Skin of body (tissue), 2 donors: ENCODE measurements around the gene ZHX3. TPM values are rescaled to one million over a fixed set of nuclear protein-coding genes. Genes with fewer than 3 reads are reported as not detected.
"Not testable (repeated sequence)": the region's sequence is repeated elsewhere in the genome, so short reads cannot be mapped to it uniquely, and the experiment has no call there.

ENCODE experiments used
- DNase-seq: peaks from one replicate; lab custom pipeline; 2025; lab: John Stamatoyannopoulos, UW
- total RNA-seq: library from RNA; depleted of rRNA; stranded (reverse); fragments of >200 nt; gene quantifications from one replicate; pipeline ENCODE4 v1.2.3, GENCODE V29; 2014

Gene ZHX3
- total RNA-seq, 1 donor from 2014 or later: 11.6 TPM

DNA sequence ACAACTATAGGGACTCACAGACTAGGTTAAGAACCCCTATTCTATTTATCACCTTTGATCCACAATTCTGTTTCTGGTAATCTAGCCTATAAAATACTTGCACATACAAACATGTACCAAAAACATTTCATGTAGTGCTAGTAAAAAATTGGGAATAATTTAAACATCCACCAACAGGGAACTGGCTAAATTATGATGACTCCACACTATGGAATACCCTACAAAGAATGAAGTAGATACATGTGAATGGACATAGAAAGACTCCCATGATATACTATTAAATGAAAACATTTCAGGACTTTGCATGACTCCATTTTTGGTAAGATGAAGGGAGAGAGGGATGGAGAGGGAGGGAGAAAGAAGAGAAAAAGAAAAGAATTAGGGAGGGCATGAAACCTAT lies 58.2 kb downstream of the ZHX3 start:
- no peak for DNase-seq

DNA sequence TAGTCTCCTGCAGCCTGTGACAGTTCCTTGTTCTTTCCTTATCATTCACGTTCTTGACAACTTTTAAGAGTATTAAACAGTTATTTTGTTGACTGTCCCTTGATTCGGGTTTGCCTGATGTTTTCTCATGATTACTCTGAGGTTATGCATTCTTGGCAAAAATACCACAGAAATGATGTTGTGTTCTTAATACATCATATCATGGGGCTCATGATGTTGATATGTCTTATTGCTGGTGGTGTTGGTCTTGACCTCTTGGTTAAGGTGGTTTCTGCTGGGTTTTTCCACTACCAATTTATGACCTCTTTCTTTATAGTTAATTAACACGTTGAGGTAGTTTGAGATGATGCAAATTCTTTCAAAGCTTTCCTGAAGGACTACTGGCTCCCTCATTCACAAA lies 59.1 kb downstream of the ZHX3 start:
- DNase-seq: no peak

DNA sequence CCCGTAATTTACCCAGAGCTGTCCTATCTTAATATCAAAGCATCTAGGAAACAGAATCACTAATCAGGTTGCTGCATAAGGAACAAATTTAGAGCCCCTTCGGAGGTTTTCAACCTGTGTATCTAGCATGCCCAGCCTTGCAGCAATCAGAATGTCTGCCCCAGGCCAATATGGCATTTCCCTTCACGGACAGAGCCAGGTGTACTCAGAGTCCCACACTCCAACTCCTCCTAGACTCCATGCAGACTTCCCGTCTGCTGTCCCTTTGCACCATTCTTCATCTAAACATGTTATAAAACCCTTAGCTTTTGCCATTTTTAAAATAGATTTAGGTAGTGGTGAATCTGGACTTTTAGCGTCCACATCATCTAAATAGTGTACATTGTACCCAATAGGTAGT lies 61.0 kb downstream of the ZHX3 start:
- no peak for DNase-seq

DNA sequence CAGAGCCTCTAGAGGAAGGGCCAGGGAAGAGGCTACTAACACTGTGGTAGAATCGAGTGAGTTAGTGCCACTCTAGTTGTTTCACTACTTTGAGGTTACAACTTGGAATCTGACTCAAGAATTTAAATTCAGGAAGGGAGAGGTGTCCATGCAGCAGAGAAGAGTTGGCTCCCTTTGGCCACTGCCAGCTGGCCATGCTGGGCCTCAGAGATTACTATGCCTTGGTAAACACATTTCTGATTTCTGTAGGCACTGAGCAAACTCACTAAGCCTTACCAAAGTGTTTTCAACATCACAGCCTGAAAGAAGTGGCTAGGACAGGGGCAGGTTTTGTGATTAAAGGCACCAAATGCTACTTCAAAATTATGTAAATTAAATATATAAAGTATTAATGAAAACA lies 61.9 kb downstream of the ZHX3 start:
- no peak for DNase-seq

DNA sequence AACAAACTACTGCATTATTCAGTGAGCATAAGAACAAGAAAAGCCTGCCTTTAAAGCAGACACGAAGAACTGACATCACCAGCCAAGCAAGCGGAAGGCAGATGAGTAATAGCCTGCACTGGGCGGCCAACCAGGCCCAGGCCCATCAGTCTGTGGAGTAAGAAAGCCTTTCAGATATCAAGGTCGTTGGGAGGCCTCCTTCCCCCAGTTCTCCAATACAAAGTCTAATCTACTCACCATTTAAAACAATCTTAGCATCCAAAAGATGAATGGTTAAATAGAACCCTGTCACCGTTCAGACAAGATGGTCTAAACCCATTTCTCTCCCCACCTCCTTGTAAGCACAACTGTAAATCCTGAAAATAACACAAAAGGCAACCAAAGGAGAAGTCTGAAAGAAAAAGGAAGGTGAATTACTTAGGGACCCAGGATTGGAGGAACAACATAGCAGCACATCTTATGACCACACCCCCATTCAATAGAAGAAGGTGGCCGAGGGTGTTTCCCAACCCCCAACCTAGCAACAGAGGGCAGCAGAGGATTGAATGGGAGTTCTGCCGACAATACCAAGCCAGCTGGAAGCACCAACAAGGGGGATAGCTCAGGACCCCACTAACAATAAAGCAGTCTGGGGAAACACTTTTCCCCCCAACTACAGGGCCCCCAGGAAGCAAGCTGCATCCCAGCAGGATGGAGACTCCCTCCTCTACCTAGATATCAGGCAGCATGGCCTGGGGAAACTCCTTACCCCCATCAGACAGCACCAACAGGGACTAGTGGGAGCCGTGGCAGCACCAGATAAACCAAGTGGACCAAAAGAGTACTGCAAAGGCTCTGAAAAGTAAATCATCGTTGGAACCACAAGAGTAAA lies 67.9 kb downstream of the ZHX3 start:
- peak; percentile 32 for DNase-seq

DNA sequence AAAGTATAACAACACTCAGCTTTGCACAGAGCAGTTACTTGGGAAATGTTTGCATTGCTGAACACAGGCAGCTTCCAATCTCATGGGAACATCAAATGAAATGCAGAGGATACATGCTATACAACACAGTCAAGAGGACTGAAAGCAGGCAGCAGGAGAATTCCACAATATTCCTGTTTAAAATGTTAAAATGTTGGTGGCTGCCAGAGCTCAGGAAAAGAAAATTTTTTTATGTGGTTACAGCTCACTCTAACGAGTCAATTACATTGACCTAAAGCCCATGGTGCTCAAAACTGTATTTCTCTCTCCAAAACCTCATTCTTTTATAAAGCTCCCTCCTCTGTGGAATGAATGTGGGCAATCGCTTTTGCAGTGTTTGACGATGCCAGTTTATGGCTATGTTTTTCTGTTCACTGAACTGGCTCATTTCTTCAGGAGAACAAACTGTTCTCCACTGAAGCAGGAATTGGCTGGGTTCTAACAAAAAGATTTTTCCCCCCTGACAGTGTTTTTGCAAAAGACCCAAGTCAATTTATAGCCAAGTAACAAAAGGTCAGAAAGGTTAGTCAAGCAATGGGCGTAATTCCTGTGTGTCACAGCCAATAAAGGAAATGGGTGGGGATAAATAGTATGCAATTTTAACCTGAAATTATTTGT lies 69.0 kb downstream of the ZHX3 start:
- DNase-seq: peak; percentile 31

DNA sequence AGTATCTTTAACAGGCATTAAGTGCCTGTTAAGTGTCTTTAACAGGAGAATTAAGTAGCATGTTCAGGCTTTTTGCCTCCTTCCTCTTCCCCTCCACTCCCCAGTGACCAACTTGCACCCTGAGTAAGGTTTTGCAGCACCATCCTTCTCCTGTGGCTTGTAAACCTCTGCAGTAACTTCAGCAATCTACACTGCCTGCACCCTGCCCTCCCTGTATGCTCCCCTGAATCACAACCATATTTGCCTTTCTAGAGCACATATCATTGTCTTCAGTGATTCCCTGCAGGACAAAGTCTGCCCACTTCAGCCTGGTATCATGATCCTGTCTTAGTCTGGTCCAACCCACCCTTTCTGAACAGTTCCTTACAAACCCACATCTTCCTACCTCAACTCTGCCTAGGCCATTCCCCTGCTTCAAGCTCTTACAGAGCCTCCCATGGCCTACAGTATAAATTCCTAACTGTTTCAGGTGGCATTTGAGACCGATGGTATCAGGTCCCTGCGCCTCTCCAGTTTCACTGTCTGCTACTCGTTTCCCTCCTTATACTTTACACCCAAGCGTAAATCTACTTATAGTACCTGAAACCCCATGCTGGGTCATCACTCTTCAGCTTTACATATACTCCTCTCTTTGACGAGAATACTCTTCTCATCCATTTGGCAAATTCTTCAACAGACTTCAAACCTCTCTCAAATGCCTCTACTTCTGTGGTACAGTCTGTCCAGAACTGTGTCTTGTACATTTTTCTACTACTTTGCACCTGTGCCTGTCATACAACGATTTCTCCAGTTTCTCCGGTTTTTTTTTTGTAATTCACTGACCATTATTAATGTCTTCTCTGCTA lies 69.8 kb downstream of the ZHX3 start:
- DNase-seq: no peak

DNA sequence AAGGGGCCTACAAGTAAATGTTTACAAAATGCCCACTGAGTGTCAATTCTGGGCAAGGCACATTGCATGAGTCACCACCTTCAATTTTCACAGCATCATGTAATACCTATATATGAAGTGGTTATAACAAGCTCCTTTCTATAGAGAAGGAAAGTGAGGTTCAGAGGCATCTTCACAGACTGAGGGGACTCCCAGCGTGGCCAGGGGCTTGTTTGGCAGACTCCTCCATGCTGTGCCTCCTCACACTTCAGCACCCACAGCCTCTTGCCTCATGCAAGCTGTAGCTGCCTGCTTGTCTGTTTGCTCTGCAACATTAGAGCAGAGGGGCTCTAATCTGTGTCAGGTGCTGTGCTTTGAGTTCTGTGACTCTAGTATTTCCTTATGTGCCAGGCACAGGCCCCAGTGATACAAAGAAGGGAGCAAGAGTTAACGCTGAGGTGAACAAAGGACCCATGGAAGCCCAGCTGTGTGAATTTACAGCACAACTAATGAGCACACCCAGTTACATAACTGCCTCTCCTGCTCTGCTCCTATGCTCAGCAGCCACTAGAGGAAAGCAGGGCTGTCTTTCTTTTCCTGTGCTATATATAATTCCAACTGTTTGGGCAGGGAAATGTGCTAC lies 72.3 kb downstream of the ZHX3 start:
- no peak for DNase-seq

DNA sequence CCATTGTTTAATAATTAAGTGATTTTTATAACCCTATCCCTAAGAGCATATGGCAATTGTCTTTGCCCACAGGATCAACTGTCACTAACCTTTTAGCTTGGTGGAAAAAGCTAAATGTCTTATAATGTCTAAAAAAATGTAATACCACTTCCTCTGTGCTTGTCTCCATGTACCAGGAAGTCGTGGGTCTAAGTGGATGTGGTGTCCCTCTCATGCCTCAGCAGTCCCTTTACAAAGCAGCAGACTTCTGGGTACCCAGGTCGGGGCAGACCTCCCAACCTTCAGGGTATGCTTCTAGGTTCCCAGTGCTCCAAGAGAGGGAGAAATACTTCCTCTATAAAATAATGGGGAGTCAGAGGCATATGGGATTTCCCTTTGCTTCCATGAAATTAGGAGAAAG lies 74.7 kb downstream of the ZHX3 start:
- DNase-seq: no peak

DNA sequence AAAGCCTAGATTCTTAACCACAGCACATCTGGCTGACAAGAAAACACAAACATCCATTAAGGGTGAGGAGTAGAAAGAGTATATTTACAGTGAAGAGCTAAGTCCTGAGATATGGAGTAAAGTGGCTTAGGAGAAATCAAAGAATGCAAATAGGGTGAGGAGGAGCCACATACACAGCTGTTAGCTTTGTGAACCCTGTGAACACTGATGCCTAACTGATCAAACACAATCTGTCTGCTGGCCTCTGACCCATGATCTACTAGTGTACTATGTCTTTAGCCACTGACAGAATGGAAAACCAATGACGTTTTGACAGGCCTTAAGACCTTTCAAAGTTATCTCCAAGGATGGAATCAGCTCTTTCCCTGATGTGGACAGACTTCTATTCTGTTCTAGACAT lies 75.2 kb downstream of the ZHX3 start:
- no peak for DNase-seq

DNA sequence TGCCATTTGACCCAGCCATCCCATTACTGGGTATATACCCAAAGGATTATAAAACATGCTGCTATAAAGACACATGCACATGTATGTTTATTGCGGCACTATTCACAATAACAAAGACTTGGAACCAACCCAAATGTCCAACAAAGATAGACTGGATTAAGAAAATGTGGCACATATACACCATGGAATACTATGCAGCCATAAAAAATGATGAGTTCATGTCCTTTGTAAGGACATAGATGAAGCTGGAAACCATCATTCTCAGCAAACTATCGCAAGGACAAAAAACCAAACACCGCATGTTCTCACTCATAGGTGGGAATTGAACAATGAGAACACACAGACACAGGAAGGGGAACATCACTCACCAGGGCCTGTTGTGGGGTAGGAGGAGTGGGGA lies 80.3 kb downstream of the ZHX3 start:
- DNase-seq: not testable (repeated sequence)

DNA sequence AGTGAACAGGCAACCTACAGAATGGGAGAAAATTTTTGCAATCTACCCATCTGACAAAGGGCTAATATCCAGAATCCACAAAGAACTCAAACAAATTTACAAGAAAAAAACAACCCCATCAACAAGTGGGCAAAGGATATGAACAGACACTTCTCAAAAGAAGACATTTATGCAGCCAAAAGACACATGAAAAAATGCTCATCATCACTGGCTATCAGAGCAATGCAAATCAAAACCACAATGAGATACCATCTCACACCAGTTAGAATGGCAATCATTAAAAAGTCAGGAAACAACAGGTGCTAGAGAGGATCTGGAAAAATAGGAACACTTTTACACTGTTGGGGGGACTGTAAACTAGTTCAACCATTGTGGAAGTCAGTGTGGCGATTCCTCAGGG lies 80.7 kb downstream of the ZHX3 start:
- DNase-seq: not testable (repeated sequence)

DNA sequence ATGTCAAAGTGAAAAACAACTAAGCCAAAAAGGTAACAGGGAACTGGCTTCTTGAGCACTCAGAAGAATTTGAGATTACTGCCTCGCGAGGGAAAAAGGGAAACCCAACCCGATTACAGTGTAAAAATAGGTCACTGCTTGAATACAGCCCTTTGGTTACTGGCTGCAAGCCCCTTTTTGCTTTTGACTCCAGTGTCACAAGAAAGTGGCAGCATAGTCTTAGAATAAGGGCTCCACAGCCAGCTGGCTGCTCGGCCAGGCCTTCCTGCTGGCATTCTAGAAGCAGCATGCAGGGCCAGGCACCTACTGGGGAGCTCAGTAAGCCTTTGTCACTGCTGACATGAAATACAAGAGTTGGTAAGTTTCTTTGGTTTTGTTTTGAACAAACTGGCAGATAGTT lies 83.0 kb downstream of the ZHX3 start:
- no peak for DNase-seq

DNA sequence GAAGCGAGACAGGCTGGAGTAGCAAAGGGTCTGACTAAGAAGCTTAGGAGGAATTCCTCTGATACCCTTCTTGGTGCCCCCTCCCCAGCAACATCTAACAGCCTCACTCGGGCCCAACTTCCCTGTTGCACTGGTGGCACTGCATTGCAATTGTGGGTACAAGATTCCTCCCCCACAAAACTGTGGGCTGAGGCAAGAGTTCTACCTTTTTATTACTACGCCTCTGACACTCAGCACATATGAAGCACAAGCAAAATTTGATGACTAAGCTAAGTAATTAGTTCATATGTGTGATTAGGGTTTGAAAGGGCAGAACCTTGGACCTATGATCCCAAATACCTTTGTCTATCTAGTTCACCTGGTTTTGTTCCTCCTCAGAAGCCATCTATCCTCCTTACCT lies 83.5 kb downstream of the ZHX3 start:
- DNase-seq: no peak

DNA sequence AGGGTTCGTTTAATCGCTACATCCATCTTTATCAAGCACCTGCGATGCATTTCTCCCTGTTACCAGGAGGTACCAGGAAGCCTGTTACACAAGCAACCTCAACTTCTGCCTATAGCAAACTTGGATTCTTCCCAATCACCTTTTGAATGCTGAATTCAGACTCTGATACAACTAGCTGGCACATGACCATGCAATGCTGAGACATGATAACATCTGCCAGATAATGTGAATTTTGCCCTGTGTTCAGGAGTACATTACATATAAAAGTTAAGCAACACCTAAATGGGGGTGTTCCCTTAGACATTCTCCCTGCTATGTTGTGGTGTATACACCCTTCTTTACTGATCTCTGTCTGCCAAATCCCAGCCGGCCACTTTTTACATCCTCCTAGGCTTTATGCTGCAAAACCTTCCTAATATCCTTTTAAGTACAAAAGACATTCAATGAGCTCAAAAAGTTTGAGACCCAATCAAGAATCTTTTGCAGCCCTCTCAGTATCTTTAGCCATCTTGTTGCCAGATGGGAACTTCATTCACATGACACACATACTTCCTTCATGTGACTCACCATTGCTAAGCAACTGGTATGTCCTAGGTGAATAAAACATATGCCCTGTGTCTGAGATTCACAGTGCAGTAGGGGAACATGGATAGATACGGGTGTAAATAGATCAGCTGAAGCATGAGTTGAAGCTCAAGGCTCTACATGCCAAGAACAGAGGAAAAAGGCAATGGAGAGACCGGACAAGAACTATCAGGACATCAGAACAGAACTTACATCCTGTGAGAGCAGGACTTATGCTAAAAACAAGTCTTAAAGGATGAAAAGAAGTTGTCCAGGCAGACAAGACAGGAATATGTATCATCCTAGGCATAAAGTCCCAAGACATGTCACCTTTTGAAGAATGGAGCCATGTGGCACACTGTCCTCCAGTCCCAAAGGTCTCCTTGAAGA lies 84.3 kb downstream of the ZHX3 start:
- DNase-seq: peak; percentile 83

DNA sequence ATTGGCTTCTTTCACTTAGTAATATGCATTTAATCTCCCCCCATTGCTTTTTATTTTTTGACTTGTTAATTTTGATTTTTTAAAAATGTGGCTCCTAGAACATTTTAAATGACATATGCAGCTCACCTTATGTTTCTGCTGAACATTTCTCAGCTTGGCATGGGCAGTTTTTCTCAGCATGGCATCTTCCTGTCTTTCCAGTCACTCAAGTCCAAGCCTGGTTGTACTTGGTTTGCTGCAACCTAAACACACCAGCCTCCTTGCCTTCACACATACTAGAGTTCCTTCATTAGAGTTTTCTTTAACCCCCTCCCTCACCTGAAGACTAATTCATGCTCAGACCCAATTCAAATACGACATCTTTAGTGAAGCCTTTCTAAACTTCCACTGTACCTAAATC lies 86.4 kb downstream of the ZHX3 start:
- DNase-seq: no peak

DNA sequence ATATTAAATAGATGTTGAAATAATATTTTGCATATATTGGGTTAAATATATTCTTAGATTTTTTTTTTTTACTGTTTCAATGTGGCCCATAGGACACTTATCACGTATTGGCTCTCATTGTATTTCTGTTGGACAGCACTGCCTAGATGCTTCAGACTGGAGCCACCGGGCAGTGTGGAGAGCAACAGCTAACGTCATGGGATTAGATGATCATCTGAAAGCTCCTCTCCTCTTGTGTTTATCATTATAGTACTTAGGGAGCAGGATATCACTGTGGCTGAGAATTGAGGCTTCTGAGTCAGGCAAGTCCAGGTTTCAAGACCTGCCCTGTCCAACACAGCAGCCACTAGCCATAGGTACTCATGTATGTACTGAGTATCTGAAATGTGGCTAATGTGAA lies 87.4 kb downstream of the ZHX3 start:
- DNase-seq: no peak

DNA sequence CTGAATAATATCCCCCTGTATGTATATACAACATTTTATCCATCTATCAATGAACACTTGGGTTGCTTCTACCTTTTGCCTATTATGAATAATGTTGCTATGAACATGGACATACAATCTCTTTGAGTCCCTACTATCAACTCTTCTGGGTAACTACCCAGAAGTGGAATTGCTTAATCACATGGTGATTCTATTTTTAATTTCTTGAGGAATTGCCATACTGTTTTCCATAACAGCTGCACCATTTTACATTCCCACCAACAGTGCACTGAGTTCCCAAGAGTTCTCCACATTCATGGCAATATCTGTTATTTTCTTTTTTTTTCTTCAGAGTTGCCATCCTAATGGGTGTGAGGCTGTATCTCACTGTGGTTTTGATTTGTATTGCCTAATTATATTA lies 88.3 kb downstream of the ZHX3 start:
- no peak for DNase-seq

DNA sequence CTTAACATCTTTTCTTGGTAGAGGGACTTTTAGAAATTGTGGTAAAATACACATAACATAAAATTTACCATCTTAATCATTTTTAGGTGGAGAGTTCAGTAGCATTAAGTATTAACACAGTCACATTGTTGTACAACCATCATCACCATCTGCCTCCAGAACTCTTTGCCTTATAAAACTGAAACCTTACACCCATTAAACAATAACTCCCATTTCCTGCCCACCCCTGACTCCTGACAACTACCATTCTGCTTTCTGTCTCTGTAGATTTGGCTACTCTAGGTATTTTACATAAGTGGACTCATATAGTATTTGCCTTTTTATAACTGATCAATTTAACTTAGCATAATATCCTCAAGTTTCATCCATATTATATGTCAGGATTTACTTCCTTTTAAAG lies 88.7 kb downstream of the ZHX3 start:
- DNase-seq: no peak

DNA sequence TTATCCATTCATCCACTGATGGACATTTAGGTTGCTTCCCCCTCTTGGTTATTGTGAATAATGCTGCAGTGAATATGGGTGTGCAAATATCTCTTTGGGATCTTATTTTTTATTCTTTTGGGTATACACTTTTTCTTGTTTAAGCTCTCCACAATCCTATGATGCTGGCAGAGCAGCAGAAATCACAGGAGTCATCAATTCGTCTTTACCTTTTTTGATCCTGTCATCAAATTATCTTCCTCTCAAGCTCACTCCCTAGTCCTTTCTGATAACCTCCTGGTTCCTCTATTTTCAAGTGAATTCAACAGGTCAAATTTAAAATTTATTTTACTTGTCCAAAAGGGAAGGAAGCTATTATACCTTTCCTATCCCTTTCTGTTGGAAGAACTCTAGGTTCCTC lies 91.1 kb downstream of the ZHX3 start:
- no peak for DNase-seq

DNA sequence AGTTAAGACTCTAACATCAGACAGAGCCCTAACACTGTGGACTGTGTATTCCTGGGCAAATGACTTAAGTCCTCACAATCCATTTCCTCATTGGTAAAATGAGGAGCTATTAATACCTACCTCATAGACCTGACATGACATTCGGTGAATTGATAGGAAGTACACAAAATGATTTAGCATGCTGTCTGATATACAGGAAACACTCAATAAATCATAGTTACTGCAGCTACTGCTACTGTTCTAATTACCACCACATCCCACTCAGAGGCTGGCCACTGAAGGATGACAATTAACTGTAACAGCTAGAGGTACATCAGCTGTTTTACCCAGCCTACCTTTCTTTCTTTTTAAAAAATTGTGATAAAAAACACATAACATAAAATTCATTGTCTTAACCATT lies 92.4 kb downstream of the ZHX3 start:
- DNase-seq: no peak
